Activated T-cell treated with anti-CD3 and anti-CD28 coated beads for 4 hours (primary cell): ENCODE data around the gene DNLZ.

Experiments used
- DNase-seq: peaks from one replicate; pipeline ENCODE4 v3.0.0-alpha.2; 2020

The DNLZ gene

GRCh38 chr9:136341769-136342168 lies 21.8 kb downstream of the DNLZ start:
- DNase-seq = no peak

- no peak for DNase-seq
Measured at GRCh38 chr9:136341042-136341655, 22.4 kb downstream of the DNLZ start.

GRCh38 chr9:136340356-136341041 lies 23.0 kb downstream of the DNLZ start:
- DNase-seq = no peak

GRCh38 chr9:136339958-136340310 lies 23.6 kb downstream of the DNLZ start:
- DNase-seq = no peak

- DNase-seq = no peak
Measured at GRCh38 chr9:136339173-136339957, 24.2 kb downstream of the DNLZ start.

- no peak for DNase-seq
Measured at GRCh38 chr9:136338511-136338910, 25.0 kb downstream of the DNLZ start.

- no peak for DNase-seq
Measured at GRCh38 chr9:136337416-136338395, 25.8 kb downstream of the DNLZ start.

- DNase-seq = no peak
Measured at GRCh38 chr9:136336881-136337280, 26.7 kb downstream of the DNLZ start.

GRCh38 chr9:136336156-136336870 lies 27.2 kb downstream of the DNLZ start:
- no peak for DNase-seq

- DNase-seq = no peak
Measured at GRCh38 chr9:136335296-136336155, 28.0 kb downstream of the DNLZ start.

- no peak for DNase-seq
Measured at GRCh38 chr9:136334541-136334940, 29.0 kb downstream of the DNLZ start.

- DNase-seq = no peak
Measured at GRCh38 chr9:136333486-136333885, 30.1 kb downstream of the DNLZ start.

- DNase-seq = no peak
Measured at GRCh38 chr9:136333045-136333444, 30.5 kb downstream of the DNLZ start.

- DNase-seq = no peak
Measured at GRCh38 chr9:136332482-136332983, 31.0 kb downstream of the DNLZ start.

GRCh38 chr9:136331556-136332481 lies 31.7 kb downstream of the DNLZ start:
- DNase-seq = no peak

GRCh38 chr9:136331030-136331429 lies 32.5 kb downstream of the DNLZ start:
- DNase-seq = no peak

GRCh38 chr9:136330406-136330990 lies 33.0 kb downstream of the DNLZ start:
- no peak for DNase-seq

- DNase-seq = no peak
Measured at GRCh38 chr9:136329636-136330405, 33.7 kb downstream of the DNLZ start.

GRCh38 chr9:136329211-136329627 lies 34.3 kb downstream of the DNLZ start:
- DNase-seq = no peak
